ENCODE data around the gene SLC3A2. TPM values are rescaled to one million over a fixed set of nuclear protein-coding genes. Genes with fewer than 3 reads are reported as not detected.
A peak's percentile ranks its signal among the peaks of the same experiment; 100 is the strongest.

SLC3A2 gene
- total RNA-seq, 2 experiments from 2014 or later, result 213 to 259 TPM

GRCh38 chr11:62892077-62892922 is 11.6 kb downstream of the SLC3A2 start:
- H3K4me3 Mint-ChIP-seq, result no peak overlapping the region
- DNase-seq (no peak), ATAC-seq (peak; percentile 27)
- peaks cover 6% of the 10 kb centered on the region for H3K4me1 Mint-ChIP-seq
- no peak overlapping the region for H3K27ac Mint-ChIP-seq
- H3K27me3 Mint-ChIP-seq, result peaks cover 5% of the 10 kb centered on the region
- H3K9me3 Mint-ChIP-seq (ENCODE audit: low read depth), result no peaks in the 10 kb centered on the region
- peaks cover 19% of the 10 kb centered on the region for H3K36me3 Mint-ChIP-seq
- CTCF ChIA-PET, result interaction anchor here (0.6 to 3.4 kb wide), 3 partner anchors 10 to 432 kb away, joined by 3 to 25 read pairs (median 4); no protein-coding TSS in a partner anchor

- DNase-seq (no peak), ATAC-seq (no peak)
- no peaks in the 10 kb centered on the region for H3K9me3 Mint-ChIP-seq (ENCODE audit: low read depth)
- H3K36me3 Mint-ChIP-seq, result no peaks in the 10 kb centered on the region
- H3K4me3 Mint-ChIP-seq, result no peak overlapping the region
- H3K27me3 Mint-ChIP-seq, result peaks cover 20% of the 10 kb centered on the region
- CTCF ChIA-PET, result interaction anchor here (2.0 to 3.4 kb wide), 3 partner anchors 11 kb away, joined by 7 to 25 read pairs (median 11); no protein-coding TSS in a partner anchor
- H3K27ac Mint-ChIP-seq, result no peak overlapping the region
- H3K4me1 Mint-ChIP-seq, result peaks cover 4% of the 10 kb centered on the region
Measured at GRCh38 chr11:62895501-62895900, 14.8 kb downstream of the SLC3A2 start.

- Mint-ChIP-seq H3K9me3 (ENCODE audit: low read depth) (no peaks in the 10 kb centered on the region), H3K27me3 (peaks cover 24% of the 10 kb centered on the region), H3K4me1 (peaks cover 4% of the 10 kb centered on the region), H3K4me3 (no peak overlapping the region), H3K36me3 (no peaks in the 10 kb centered on the region), H3K27ac (no peak overlapping the region)
- DNase-seq, result no peak
- ATAC-seq, result no peak
- CTCF ChIA-PET, result interaction anchor here (2.2 kb wide), 1 partner anchor 10 kb away, joined by 11 read pairs; no protein-coding TSS in a partner anchor
Measured at GRCh38 chr11:62896049-62896448, 15.4 kb downstream of the SLC3A2 start.

GRCh38 chr11:62897311-62897710 is 16.6 kb downstream of the SLC3A2 start:
- peaks cover 27% of the 10 kb centered on the region for H3K27me3 Mint-ChIP-seq
- H3K4me1 Mint-ChIP-seq, result peaks cover 9% of the 10 kb centered on the region
- no peaks in the 10 kb centered on the region for H3K9me3 Mint-ChIP-seq (ENCODE audit: low read depth)
- no peak overlapping the region for H3K27ac Mint-ChIP-seq
- H3K4me3 Mint-ChIP-seq, result no peak overlapping the region
- H3K36me3 Mint-ChIP-seq, result no peaks in the 10 kb centered on the region
- no peak for ATAC-seq
- CTCF ChIA-PET, result interaction anchor here (2.2 kb wide), 1 partner anchor 9 kb away, joined by 11 read pairs; no protein-coding TSS in a partner anchor
- no peak for DNase-seq

GRCh38 chr11:62898027-62898426 is 17.3 kb downstream of the SLC3A2 start:
- DNase-seq, result no peak
- H3K4me3 Mint-ChIP-seq, result no peak overlapping the region
- ATAC-seq, result no peak
- no peak overlapping the region for H3K27ac Mint-ChIP-seq
- no peaks in the 10 kb centered on the region for H3K36me3 Mint-ChIP-seq
- H3K4me1 Mint-ChIP-seq, result peaks cover 16% of the 10 kb centered on the region
- CTCF ChIA-PET, result interaction anchor here (0.7 kb wide), 2 partner anchors 126 to 1399 kb away, joined by 3 read pairs; no protein-coding TSS in a partner anchor
- H3K27me3 Mint-ChIP-seq, result peaks cover 30% of the 10 kb centered on the region
- H3K9me3 Mint-ChIP-seq (ENCODE audit: low read depth), result no peaks in the 10 kb centered on the region

GRCh38 chr11:62902932-62903331 is 22.2 kb downstream of the SLC3A2 start:
- Mint-ChIP-seq H3K4me3 (no peak overlapping the region), H3K9me3 (ENCODE audit: low read depth) (no peaks in the 10 kb centered on the region), H3K27ac (no peak overlapping the region), H3K36me3 (no peaks in the 10 kb centered on the region), H3K4me1 (peaks cover 28% of the 10 kb centered on the region), H3K27me3 (peaks cover 44% of the 10 kb centered on the region)
- CTCF ChIA-PET, result interaction anchor here (0.6 to 9.9 kb wide), 5 partner anchors 9 to 118 kb away, joined by 3 to 284 read pairs (median 3); partner anchors contain the start of gene CHRM1
- no peak for DNase-seq
- ATAC-seq, result peak; percentile 13

- H3K36me3 Mint-ChIP-seq, result no peaks in the 10 kb centered on the region
- peaks cover 38% of the 10 kb centered on the region for H3K27me3 Mint-ChIP-seq
- CTCF ChIA-PET, result interaction anchor here (0.6 to 9.9 kb wide), 32 partner anchors 9 to 128 kb away, joined by 3 to 284 read pairs (median 5); partner anchors contain the start of genes CHRM1 and SLC3A2
- H3K9me3 Mint-ChIP-seq (ENCODE audit: low read depth), result no peaks in the 10 kb centered on the region
- H3K27ac Mint-ChIP-seq, result peak overlapping the region; percentile 65
- H3K4me3 Mint-ChIP-seq, result no peak overlapping the region
- H3K4me1 Mint-ChIP-seq, result peaks cover 28% of the 10 kb centered on the region
- ATAC-seq (no peak), DNase-seq (no peak)
Measured at GRCh38 chr11:62905296-62905695, 24.6 kb downstream of the SLC3A2 start.

GRCh38 chr11:62905927-62906531 is 25.3 kb downstream of the SLC3A2 start:
- CTCF ChIA-PET, result interaction anchor here (0.6 to 9.9 kb wide), 33 partner anchors 9 to 127 kb away, joined by 3 to 284 read pairs (median 5); partner anchors contain the start of genes CHRM1 and SLC3A2
- Mint-ChIP-seq H3K9me3 (ENCODE audit: low read depth) (no peaks in the 10 kb centered on the region), H3K27ac (no peak overlapping the region), H3K4me1 (peaks cover 28% of the 10 kb centered on the region), H3K36me3 (no peaks in the 10 kb centered on the region), H3K27me3 (peaks cover 32% of the 10 kb centered on the region), H3K4me3 (no peak overlapping the region)
- DNase-seq, result peak; percentile 86
- ATAC-seq, result peak; percentile 74

GRCh38 chr11:62908468-62909072 is 27.9 kb downstream of the SLC3A2 start:
- Mint-ChIP-seq H3K4me1 (peaks cover 16% of the 10 kb centered on the region), H3K9me3 (ENCODE audit: low read depth) (no peaks in the 10 kb centered on the region), H3K27ac (no peak overlapping the region), H3K36me3 (no peaks in the 10 kb centered on the region), H3K4me3 (no peak overlapping the region), H3K27me3 (peaks cover 26% of the 10 kb centered on the region)
- DNase-seq, result no peak
- ATAC-seq, result no peak
- CTCF ChIA-PET, result interaction anchor here (2.0 to 9.9 kb wide), 3 partner anchors 14 to 119 kb away, joined by 4 to 284 read pairs (median 45); no protein-coding TSS in a partner anchor

- DNase-seq, result no peak
- H3K9me3 Mint-ChIP-seq (ENCODE audit: low read depth), result no peaks in the 10 kb centered on the region
Measured at GRCh38 chr11:62909107-62909894, 28.6 kb downstream of the SLC3A2 start.

GRCh38 chr11:62910141-62910882 is 29.6 kb downstream of the SLC3A2 start:
- CTCF ChIA-PET, result interaction anchor here (2.0 to 9.9 kb wide), 2 partner anchors 12 to 110 kb away, joined by 4 to 284 read pairs; no protein-coding TSS in a partner anchor
- H3K27ac Mint-ChIP-seq, result no peak overlapping the region
- DNase-seq, result no peak
- no peak for ATAC-seq
- H3K4me1 Mint-ChIP-seq, result peaks cover 13% of the 10 kb centered on the region
- H3K27me3 Mint-ChIP-seq, result peaks cover 20% of the 10 kb centered on the region
- H3K36me3 Mint-ChIP-seq, result no peaks in the 10 kb centered on the region
- no peak overlapping the region for H3K4me3 Mint-ChIP-seq
- H3K9me3 Mint-ChIP-seq (ENCODE audit: low read depth), result no peaks in the 10 kb centered on the region

More at GRCh38 chr11:62909107-62909894, 28.6 kb downstream of the SLC3A2 start:
- ATAC-seq, result no peak
- Mint-ChIP-seq H3K4me3 (no peak overlapping the region), H3K4me1 (peaks cover 16% of the 10 kb centered on the region), H3K36me3 (no peaks in the 10 kb centered on the region), H3K27me3 (peaks cover 22% of the 10 kb centered on the region), H3K27ac (no peak overlapping the region)
- CTCF ChIA-PET, result interaction anchor here (2.0 to 9.9 kb wide), 3 partner anchors 13 to 118 kb away, joined by 4 to 284 read pairs (median 45); no protein-coding TSS in a partner anchor

All from activated CD8-positive, alpha-beta memory T cell treated with anti-CD3 and anti-CD28 coated beads, Interleukin-2, amount 10 ng/mL, durations not matched to agents 7 days and 5 days (primary cell).